ENCODE measurements around the gene EIF4G1.
"Not testable (repeated sequence)": the region's sequence is repeated elsewhere in the genome, so short reads cannot be mapped to it uniquely, and the experiment has no call there.

Gene EIF4G1

GRCh38 chr3:184334470-184335158 lies 20.2 kb downstream of the EIF4G1 start:
- no peak for DNase-seq (ENCODE audit: low spot score)

GRCh38 chr3:184335291-184335660 lies 20.9 kb downstream of the EIF4G1 start:
- no peak for DNase-seq (ENCODE audit: low spot score)

- peak; percentile 68 for DNase-seq (ENCODE audit: low spot score)
Measured at GRCh38 chr3:184335661-184336546, 21.5 kb downstream of the EIF4G1 start.

GRCh38 chr3:184336547-184337398 lies 22.4 kb downstream of the EIF4G1 start:
- DNase-seq (ENCODE audit: low spot score): peak; percentile 91

GRCh38 chr3:184337399-184337714 lies 23.0 kb downstream of the EIF4G1 start, which contains the start of gene FAM131A:
Gene FAM131A, plus strand, starts transcription at chr3:184337600. Its CDS starts 31 bp downstream, at chr3:184337631.
- peak; percentile 64 for DNase-seq (ENCODE audit: low spot score)

- DNase-seq (ENCODE audit: low spot score): no peak
Measured at GRCh38 chr3:184337981-184338380, 23.6 kb downstream of the EIF4G1 start.

GRCh38 chr3:184338511-184338945 lies 24.1 kb downstream of the EIF4G1 start:
- DNase-seq (ENCODE audit: low spot score): peak; percentile 60

GRCh38 chr3:184339001-184339400 lies 24.6 kb downstream of the EIF4G1 start:
- no peak for DNase-seq (ENCODE audit: low spot score)

GRCh38 chr3:184339451-184340135 lies 25.2 kb downstream of the EIF4G1 start:
- DNase-seq (ENCODE audit: low spot score): not testable (repeated sequence)

GRCh38 chr3:184341925-184342324 lies 27.5 kb downstream of the EIF4G1 start:
- no peak for DNase-seq (ENCODE audit: low spot score)

GRCh38 chr3:184343200-184343876 lies 28.9 kb downstream of the EIF4G1 start:
- no peak for DNase-seq (ENCODE audit: low spot score)

GRCh38 chr3:184344579-184345316 lies 30.3 kb downstream of the EIF4G1 start:
- no peak for DNase-seq (ENCODE audit: low spot score)

- DNase-seq (ENCODE audit: low spot score): peak; percentile 98
Measured at GRCh38 chr3:184345317-184346144, 31.1 kb downstream of the EIF4G1 start.

GRCh38 chr3:184346480-184347190 lies 32.2 kb downstream of the EIF4G1 start:
- no peak for DNase-seq (ENCODE audit: low spot score)

GRCh38 chr3:184347321-184348056 lies 33.1 kb downstream of the EIF4G1 start:
- no peak for DNase-seq (ENCODE audit: low spot score)

- DNase-seq (ENCODE audit: low spot score): no peak
Measured at GRCh38 chr3:184348057-184348382, 33.6 kb downstream of the EIF4G1 start.

GRCh38 chr3:184349563-184350470 lies 35.4 kb downstream of the EIF4G1 start:
- DNase-seq (ENCODE audit: low spot score): peak; percentile 45
